Osteocyte (in vitro differentiated cells): ENCODE data around the gene AP3S2. TPM values are rescaled to one million over a fixed set of nuclear protein-coding genes. Genes with fewer than 3 reads are reported as not detected.

ENCODE experiments used
- DNase-seq: peaks from one replicate; pipeline ENCODE4 v3.0.0; 2021; ENCODE audit warnings: mixed read lengths; ENCODE audit not compliant: unreplicated experiment; ENCODE audit errors: extremely low spot score
- H3K27ac Mint-ChIP-seq: one replicate; pipeline ENCODE4 v1.8.0; 2021; ENCODE audit warnings: mild to moderate bottlenecking, mixed read lengths; ENCODE audit not compliant: unreplicated experiment
- H3K27me3 Mint-ChIP-seq: one replicate; pipeline ENCODE4 v1.8.0; 2021; ENCODE audit warnings: mixed read lengths; ENCODE audit not compliant: unreplicated experiment
- H3K36me3 Mint-ChIP-seq: one replicate; pipeline ENCODE4 v1.8.0; 2021; ENCODE audit warnings: mixed read lengths; ENCODE audit not compliant: unreplicated experiment
- H3K4me1 Mint-ChIP-seq: one replicate; pipeline ENCODE4 v1.8.0; 2021; ENCODE audit warnings: mixed read lengths; ENCODE audit not compliant: unreplicated experiment
- H3K4me3 Mint-ChIP-seq: one replicate; pipeline ENCODE4 v1.8.0; 2021; ENCODE audit warnings: mild to moderate bottlenecking, moderate library complexity, mixed read lengths; ENCODE audit not compliant: unreplicated experiment
- H3K9me3 Mint-ChIP-seq: one replicate; pipeline ENCODE4 v1.8.0; 2021; ENCODE audit warnings: mixed read lengths; ENCODE audit not compliant: unreplicated experiment
- total RNA-seq: library from RNA; stranded (reverse); gene quantifications from 2 replicates; pipeline ENCODE4 v1.2.1, GENCODE V29; 2021
- TF ChIP-seq, protein P1 (sequence below): fragments of 200-600 bp; sonication (generic); IDR thresholded peaks from 2 replicates; pipeline ENCODE4 v1.5.0; 2021; ENCODE audit warnings: antibody characterized with exemption, mild to moderate bottlenecking, moderate library complexity

AP3S2 gene
- total RNA-seq, 1 donor from 2014 or later = 26.9 TPM

- H3K36me3 Mint-ChIP-seq = peaks cover 17% of the 10 kb centered on the region
Observed at GRCh38 chr15:89806210-89806558, 87.6 kb downstream of the AP3S2 start.

GRCh38 chr15:89805241-89806209, 88.3 kb downstream of the AP3S2 start:
- Mint-ChIP-seq H3K4me1 (peaks cover 62% of the 10 kb centered on the region), H3K27me3 (no peaks in the 10 kb centered on the region), H3K36me3 (peaks cover 22% of the 10 kb centered on the region), H3K9me3 (no peaks in the 10 kb centered on the region), H3K4me3 (no peak overlapping the region), H3K27ac (no peak overlapping the region)
- DNase-seq = no peak
- TF ChIP-seq, protein P1, sequence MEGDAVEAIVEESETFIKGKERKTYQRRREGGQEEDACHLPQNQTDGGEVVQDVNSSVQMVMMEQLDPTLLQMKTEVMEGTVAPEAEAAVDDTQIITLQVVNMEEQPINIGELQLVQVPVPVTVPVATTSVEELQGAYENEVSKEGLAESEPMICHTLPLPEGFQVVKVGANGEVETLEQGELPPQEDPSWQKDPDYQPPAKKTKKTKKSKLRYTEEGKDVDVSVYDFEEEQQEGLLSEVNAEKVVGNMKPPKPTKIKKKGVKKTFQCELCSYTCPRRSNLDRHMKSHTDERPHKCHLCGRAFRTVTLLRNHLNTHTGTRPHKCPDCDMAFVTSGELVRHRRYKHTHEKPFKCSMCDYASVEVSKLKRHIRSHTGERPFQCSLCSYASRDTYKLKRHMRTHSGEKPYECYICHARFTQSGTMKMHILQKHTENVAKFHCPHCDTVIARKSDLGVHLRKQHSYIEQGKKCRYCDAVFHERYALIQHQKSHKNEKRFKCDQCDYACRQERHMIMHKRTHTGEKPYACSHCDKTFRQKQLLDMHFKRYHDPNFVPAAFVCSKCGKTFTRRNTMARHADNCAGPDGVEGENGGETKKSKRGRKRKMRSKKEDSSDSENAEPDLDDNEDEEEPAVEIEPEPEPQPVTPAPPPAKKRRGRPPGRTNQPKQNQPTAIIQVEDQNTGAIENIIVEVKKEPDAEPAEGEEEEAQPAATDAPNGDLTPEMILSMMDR = no peak

More at GRCh38 chr15:89806210-89806558, 87.6 kb downstream of the AP3S2 start:
- Mint-ChIP-seq H3K4me1 (peaks cover 67% of the 10 kb centered on the region), H3K27me3 (no peaks in the 10 kb centered on the region), H3K4me3 (no peak overlapping the region), H3K27ac (no peak overlapping the region), H3K9me3 (no peaks in the 10 kb centered on the region)
- TF ChIP-seq, protein P1 = no peak
- no peak for DNase-seq

DNA sequence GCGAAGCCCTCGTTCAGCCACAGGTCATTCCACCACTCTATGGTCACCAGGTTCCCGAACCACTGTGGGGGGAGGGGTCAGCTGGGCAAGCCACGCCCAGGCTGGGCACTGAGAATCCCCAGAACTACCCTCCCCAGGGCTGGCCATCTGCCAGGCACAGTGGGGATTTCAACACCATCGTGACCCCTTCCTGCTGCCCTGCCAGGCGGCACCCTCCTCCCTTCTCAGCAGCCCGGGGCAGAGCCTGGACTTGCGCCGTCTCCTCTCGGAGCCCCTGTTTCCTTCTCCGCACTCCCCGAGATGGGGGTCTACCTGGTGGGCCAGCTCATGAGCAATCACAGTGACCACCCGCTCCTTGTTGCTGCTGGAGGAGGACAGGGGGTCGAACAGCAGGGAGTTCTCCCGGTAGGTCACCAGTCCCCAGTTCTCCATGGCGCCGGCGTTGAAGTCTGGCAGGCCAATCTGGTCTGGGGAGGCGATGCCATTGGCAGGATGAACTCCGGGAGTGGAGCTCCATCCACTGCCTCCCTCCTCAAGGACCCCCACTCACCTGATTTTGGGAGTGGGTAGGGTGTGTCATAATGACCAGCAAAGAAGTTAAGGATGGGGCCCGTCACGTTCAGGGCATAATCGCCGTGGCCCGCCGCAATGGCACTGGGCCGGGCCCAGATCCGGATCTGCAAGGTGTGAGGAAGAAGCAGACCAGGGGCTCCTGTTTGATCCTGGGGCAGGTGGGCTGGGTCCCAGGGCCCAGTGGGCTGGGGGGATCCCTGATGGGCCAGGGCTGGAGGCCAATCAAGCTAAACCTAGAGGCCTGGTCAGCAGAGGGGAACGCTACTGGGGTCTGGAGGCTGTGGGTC, 89.6 kb downstream of the AP3S2 start:
- Mint-ChIP-seq H3K4me3 (no peak overlapping the region), H3K4me1 (peaks cover 52% of the 10 kb centered on the region), H3K27ac (no peak overlapping the region), H3K36me3 (peaks cover 30% of the 10 kb centered on the region), H3K9me3 (no peaks in the 10 kb centered on the region), H3K27me3 (no peaks in the 10 kb centered on the region)
- DNase-seq = no peak
- TF ChIP-seq, protein P1 = no peak

- no peak for DNase-seq
- TF ChIP-seq, protein P1 = no peak
- no peak overlapping the region for H3K4me3 Mint-ChIP-seq
- H3K27ac Mint-ChIP-seq = no peak overlapping the region
- no peaks in the 10 kb centered on the region for H3K9me3 Mint-ChIP-seq
- H3K27me3 Mint-ChIP-seq = no peaks in the 10 kb centered on the region
- peaks cover 35% of the 10 kb centered on the region for H3K36me3 Mint-ChIP-seq
- peaks cover 43% of the 10 kb centered on the region for H3K4me1 Mint-ChIP-seq
Observed at GRCh38 chr15:89802986-89803824, 90.6 kb downstream of the AP3S2 start.
